GM19324 (cell line): ENCODE data around the gene GLYATL3.
A peak's percentile ranks its signal among the peaks of the same experiment; 100 is the strongest.
"Not testable (repeated sequence)": the region's sequence is repeated elsewhere in the genome, so short reads cannot be mapped to it uniquely, and the experiment has no call there.

Source experiments
- ATAC-seq: cut with Tn5 transposase; IDR thresholded peaks from one replicate; pipeline ENCODE4 v1.9.1; 2021; ENCODE audit warnings: mild to moderate bottlenecking, moderate library complexity; ENCODE audit not compliant: unreplicated experiment, low FRiP score

GLYATL3 gene

DNA sequence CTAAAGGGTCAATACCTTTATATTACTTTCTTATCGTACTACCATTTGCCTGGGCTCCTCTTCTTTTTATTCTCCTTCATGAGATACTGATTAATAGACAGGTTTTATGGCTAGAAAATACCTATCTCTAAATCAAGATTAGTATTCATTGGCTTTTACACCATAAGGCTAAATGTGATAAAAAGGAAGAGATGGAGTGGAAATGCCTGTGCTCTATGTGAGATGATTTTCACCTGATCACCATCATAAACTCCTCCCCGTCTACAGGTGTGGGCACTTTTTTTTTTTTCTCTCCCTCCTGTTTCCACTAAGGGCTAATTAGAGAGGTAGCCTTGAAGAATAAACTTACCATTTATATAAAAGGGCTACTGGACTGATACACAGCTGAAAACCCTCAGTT lies at the start of gene GLYATL3:
TSS of gene GLYATL3 (plus strand) at position 301 of the 400 bp plus-strand sequence. CDS start 12,068 bp downstream, outside the sequence.
- no peak for ATAC-seq

DNA sequence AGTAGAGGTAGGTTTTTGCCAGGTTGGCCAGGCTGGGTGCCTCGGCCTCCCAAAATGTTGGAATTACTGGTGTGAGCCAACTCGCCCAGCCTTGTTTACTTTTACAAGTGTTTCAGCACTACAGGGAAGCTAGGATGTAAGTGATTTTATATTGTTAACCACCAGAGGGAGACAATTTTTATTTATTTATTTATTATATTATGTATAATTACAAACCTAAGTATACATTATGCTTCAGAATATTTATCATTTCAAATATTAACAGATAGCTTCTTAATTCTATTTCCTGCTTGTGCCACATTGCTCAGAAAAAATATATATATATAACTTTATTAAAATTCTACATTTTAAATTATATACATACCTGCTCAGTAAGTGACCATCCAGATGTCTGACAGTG lies 46.5 kb upstream of the GLYATL3 start:
- no peak for ATAC-seq

- peak; percentile 72 for ATAC-seq
Measured at GRCh38 chr6:49454787-49455709, 44.7 kb upstream of the GLYATL3 start.

DNA sequence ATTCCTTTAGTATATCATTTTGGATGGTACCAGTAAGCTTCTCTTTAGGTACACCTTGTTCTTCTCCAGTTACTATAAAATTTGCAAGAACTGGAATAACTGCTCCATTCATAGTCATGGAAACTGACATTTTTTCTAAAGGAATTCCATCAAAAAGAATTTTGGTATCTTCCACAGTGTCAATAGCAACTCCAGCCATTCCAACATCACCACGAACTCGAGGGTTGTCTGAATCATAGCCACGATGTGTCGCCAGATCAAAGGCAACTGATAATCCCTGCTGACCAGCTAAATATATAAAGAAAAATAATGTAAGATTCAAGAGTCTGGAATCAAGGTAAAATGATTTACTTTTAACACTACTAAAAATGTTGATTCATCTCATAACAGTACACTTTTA lies 42.0 kb upstream of the GLYATL3 start:
- ATAC-seq: no peak

DNA sequence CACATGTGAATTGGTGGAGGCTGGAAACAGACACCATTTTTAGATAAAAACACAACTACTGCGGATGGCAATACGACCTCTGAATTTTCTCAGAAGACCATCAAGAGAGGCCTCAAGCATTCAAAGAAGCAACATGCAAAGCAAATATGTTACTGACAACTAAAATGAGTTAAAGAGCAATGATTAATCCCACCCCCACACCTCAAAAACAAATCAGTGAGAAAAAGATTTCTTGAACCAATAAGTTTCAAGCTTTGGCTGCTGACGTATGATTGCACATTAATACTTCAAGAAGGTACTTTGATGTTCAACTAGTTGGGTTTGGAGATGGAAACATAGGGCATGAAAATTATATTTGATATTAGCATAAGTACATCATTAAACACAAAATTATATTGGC lies 37.7 kb upstream of the GLYATL3 start:
- no peak for ATAC-seq

DNA sequence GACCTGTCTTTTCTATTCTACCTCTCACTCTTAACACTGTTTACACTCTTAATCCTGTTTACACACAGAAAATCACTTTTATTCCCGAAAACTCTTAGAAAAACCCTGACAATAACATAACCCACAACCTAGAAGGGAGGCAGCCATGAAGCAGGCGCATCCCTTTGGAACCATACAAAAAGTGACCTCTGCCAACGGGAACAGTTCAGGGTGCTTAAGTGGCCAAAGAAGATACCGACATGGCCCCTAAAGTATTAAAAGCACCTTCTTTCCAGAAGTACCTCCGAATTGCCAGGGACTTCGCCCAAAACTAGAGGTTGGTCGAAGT lies 37.2 kb upstream of the GLYATL3 start:
- peak; percentile 13 for ATAC-seq

DNA sequence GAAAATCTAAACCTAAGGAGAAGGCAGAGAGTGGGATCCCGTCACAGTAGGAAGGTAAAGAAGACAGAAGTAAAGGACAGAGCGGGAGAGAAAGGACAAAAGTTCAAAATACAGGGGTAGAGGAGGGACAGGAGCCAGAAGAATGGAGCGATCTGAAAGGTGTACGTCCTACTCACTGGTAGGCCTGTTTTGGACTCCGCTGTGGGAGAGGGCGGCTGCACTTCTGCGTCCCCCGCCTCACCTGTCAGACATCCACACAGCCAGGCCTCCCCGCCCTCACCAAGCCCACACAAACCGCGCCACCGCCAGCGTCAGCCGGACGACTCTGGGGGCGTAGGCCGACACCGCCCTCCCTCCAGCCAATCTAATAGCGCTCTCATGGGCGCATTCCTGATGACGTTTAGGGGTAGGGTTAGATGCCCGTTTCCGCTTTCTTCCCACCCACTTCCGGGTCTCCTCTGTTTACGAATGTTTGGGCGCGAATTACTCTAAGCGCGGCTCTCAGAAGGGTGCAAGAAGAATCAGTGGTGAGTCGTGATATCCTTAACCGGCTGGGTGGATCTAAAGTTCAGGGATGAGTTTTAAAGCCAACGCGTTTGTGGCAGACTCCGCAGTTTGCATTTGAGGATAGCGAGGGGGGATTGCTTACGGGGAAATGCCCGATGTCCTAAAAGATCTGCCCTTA lies 36.7 kb upstream of the GLYATL3 start, which contains the start of the genes CENPQ and MMUT:
TSS of gene CENPQ (plus strand) at position 444 of the 685 bp plus-strand sequence. CDS start 6,807 bp downstream, outside the sequence.
TSS of gene MMUT (minus strand) at position 327 of the 685 bp plus-strand sequence. CDS start 3,787 bp downstream, outside the sequence.
- peak; percentile 100 for ATAC-seq

DNA sequence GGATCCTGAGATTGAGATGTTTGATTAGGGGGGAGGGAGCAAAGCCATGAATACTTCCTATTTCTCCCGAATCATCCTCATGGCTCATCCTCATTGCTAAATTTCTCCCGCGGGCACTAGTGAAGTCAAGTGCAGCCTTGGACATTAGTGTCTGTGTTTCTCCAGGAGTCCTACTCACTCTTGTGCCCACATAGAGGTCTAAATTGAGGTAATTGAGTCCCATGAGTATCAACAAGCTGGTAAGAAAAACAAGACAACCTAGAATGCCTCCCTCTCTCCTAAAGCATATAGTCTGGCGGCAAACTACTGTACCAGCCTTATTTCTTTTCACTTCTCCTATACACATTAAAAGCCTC lies 36.1 kb upstream of the GLYATL3 start:
- ATAC-seq: no peak

- ATAC-seq: no peak
Measured at GRCh38 chr6:49464691-49465090, 35.0 kb upstream of the GLYATL3 start.

DNA sequence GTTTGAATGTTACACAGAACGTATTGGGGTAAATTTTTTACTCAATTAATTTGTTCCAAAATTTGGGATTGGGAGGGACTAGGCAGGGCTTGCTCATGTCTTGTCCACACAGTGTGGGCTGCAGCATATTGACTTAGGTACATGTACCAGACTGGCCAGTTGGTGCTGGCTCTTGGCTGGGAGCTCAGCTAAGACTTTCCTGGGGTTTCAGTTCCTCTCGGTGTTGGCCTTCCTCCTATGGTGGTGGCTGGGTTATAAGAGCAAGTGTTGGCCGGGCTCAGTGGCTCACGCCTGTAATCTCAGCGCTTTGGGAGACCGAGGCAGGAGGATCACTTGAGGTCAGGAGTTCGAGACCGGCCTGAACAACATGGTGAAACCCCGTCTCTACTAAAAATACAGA lies 31.7 kb upstream of the GLYATL3 start:
- no peak for ATAC-seq

DNA sequence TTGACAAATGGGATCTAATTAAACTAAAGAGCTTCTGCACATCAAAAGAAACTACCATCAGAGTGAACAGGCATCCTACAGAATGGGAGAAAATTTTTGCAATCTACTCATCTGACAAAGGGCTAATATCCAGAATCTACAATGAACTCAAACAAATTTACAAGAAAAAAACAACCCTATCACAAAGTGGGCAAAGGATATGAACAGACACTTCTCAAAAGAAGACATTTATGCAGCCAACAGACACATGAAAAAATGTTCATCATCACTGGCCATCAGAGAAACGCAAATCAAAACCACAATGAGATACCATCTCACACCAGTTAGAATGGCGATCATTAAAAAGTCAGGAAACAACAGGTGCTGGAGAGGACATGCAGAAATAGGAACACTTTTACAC lies 23.2 kb upstream of the GLYATL3 start:
- not testable (repeated sequence) for ATAC-seq

- no peak for ATAC-seq
Measured at GRCh38 chr6:49479308-49479970, 20.3 kb upstream of the GLYATL3 start.

GRCh38 chr6:49481846-49482245 lies 17.9 kb upstream of the GLYATL3 start:
- not testable (repeated sequence) for ATAC-seq

DNA sequence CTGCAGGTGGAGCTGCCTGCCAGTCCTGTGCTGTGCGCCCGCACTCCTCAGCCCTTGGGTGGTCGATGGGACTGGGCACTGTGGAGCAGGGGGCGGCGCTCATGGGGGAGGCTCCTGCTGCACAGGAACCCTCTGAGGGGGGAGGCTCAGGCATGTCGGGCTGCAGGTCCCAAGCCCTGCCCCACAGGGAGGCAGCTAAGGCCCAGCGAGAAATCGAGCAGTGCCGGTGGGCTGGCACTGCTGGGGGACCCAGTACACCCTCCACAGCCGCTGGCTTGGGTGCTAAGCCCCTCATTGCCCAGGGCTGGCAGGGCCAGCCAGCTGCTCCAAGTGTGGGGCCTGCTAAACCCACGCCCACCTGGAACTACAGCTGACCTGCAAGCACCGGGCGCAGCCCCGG lies 16.3 kb upstream of the GLYATL3 start:
- ATAC-seq: not testable (repeated sequence)

GRCh38 chr6:49490633-49491032 lies 9.1 kb upstream of the GLYATL3 start:
- no peak for ATAC-seq

DNA sequence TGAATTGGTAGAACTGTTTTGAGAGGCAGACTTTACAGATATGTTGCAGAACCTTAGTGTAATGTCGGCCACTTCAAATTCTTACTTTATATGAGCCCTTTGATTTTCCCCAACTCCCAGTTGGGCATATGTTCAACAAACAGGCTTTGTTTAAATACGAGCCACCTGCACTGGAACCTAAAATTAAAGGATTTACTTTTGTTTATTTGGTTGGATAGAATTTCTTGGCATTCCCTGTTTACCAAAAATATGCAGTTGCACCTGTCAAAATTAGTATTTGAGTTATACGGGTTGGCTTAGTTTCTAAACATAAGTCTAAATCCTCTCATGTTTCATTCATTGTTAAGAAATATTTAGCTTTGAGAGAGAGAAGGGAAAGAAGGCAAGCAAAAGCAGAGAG lies 2.4 kb upstream of the GLYATL3 start:
- ATAC-seq: no peak

- ATAC-seq: no peak
Measured at GRCh38 chr6:49499126-49499525, 597 bp upstream of the GLYATL3 start.

GRCh38 chr6:49504666-49505065 lies 4.9 kb downstream of the GLYATL3 start:
- no peak for ATAC-seq

- ATAC-seq: no peak
Measured at GRCh38 chr6:49506569-49507111, 6.9 kb downstream of the GLYATL3 start.

GRCh38 chr6:49509342-49509741 lies 9.6 kb downstream of the GLYATL3 start:
- no peak for ATAC-seq
